Measurements from ENCODE around the gene MYL12B.

- TF ChIP-seq POLR2AphosphoS5 (IDR thresholded peaks at IDR 0.05; ENCODE audit: borderline replicate concordance, low read depth, low read length) (no peak), EZH2 (IDR thresholded peaks at IDR 0.05) (no peak), FOXP2 (optimal IDR thresholded peaks at IDR 0.05; ENCODE audit: control extremely low read depth, extremely low read length, insufficient read depth) (no peak)
Measured at GRCh38 chr18:3257627-3258120, 4.3 kb upstream of the MYL12B start.
